HepG2 (cell line): Measurements from ENCODE around the gene AHCYL1. TPM values are rescaled to one million over a fixed set of nuclear protein-coding genes. Genes with fewer than 3 reads are reported as not detected.

Experiments used
- ATAC-seq: fragments of 200-7000 bp; cut with Tn5 transposase; 3 replicates; pipeline ENCODE4 v1.9.1; 2020; ENCODE audit warnings: mild to moderate bottlenecking, moderate library complexity
- BruUV-seq: library from RNA; stranded (reverse); fragments of 400-500 nt; replicated peaks from 2 replicates; lab custom pipeline; 2021; lab: Mats Ljungman, UMichigan
- CTCF ChIA-PET: fragments of 300-600 bp; formaldehyde crosslinking; extraction: SDS; loops from one replicate; lab custom pipeline; 2021; ENCODE audit warnings: low total read pairs, inconsistent platforms, low intra/inter-chr PET ratio; lab: Yijun Ruan, JAX
- POLR2A ChIA-PET: fragments of 350-600 bp; sonication (Branson Sonifier 250); formaldehyde crosslinking; loops from one replicate; lab custom pipeline; 2020; ENCODE audit warnings: antibody characterized with exemption, inconsistent platforms; lab: Yijun Ruan, JAX
- DNase-seq: peaks from one replicate; pipeline ENCODE4 v3.0.0-alpha.2; 2015; ENCODE audit warnings: low spot score
- FAIRE-seq: peaks from 3 replicates; lab custom pipeline; 2011; peaks lifted over from hg19 to GRCh38; lab: Jason Lieb, UNC
- H2AFZ ChIP-seq: one replicate; pipeline ENCODE4 v1.6.1; 2011; ENCODE audit warnings: low read length, inconsistent platforms
- H3K27ac ChIP-seq: fragments of 300-600 bp; 3 replicates; pipeline ENCODE4 v1.8.0; 2011; ENCODE audit warnings: mixed run types, mild to moderate bottlenecking, mixed read lengths, low read length, inconsistent platforms; ENCODE audit not compliant: insufficient read depth; ENCODE audit errors: extremely low read length
- H3K27me3 ChIP-seq, 2 experiments: fragments of 200-600 bp in 1 of 2; 2 replicates in 1 of 2; 3 replicates in 1 of 2; pipeline versions ENCODE4 v1.6.0 to v1.8.0; 2011; ENCODE audit warnings: low read length in 2 of 2, mild to moderate bottlenecking in 2 of 2, moderate library complexity in 2 of 2, inconsistent platforms in 1 of 2; ENCODE audit not compliant: insufficient read depth in 2 of 2, control insufficient read depth in 1 of 2
- H3K36me3 ChIP-seq, 2 experiments: fragments of 200-600 bp in 1 of 2; replicated peaks in 1 of 2; 2 replicates in 1 of 2; 3 replicates in 1 of 2; pipeline versions ENCODE4 v1.5.1 to v1.8.0; 2011; ENCODE audit warnings: low read length in 2 of 2, inconsistent platforms in 1 of 2; ENCODE audit not compliant: insufficient read depth in 2 of 2, control insufficient read depth in 1 of 2
- H3K4me1 ChIP-seq: 2 replicates; pipeline ENCODE4 v1.5.1; 2012; ENCODE audit warnings: low read length, inconsistent platforms; ENCODE audit not compliant: insufficient read depth
- H3K4me2 ChIP-seq: 2 replicates; pipeline ENCODE4 v1.6.0; 2011; ENCODE audit warnings: low read depth, low read length, inconsistent platforms
- H3K4me3 ChIP-seq, 3 experiments: fragments of 200-600 bp in 1 of 3; sonication (generic), shearing (Covaris generic) in 1 of 3; replicated peaks in 1 of 3; 2 replicates each; pipeline ENCODE4 v1.5.1; 2011 to 2016; ENCODE audit warnings: low read length in 3 of 3, inconsistent platforms in 2 of 3, low read depth in 2 of 3, mild to moderate bottlenecking in 2 of 3, control low read depth in 1 of 3, mixed read lengths in 1 of 3; ENCODE audit not compliant: insufficient read depth in 1 of 3
- H3K79me2 ChIP-seq: one replicate; pipeline ENCODE4 v1.6.1; 2011; ENCODE audit warnings: low read length, inconsistent platforms; ENCODE audit not compliant: insufficient read depth
- H3K9ac ChIP-seq: 2 replicates; pipeline ENCODE4 v1.6.0; 2011; ENCODE audit warnings: mild to moderate bottlenecking, low read depth, low read length, inconsistent platforms; ENCODE audit not compliant: insufficient read depth
- H3K9me3 ChIP-seq: 2 replicates; pipeline ENCODE4 v1.5.1; 2012; ENCODE audit warnings: mild to moderate bottlenecking, low read length
- H4K20me1 ChIP-seq: 2 replicates; pipeline ENCODE4 v1.6.0; 2011; ENCODE audit warnings: inconsistent platforms, mild to moderate bottlenecking, low read length, moderate library complexity; ENCODE audit not compliant: insufficient read depth
- ATM ChIP-seq: fragments of 450-650 bp; IDR thresholded peaks from 2 replicates; pipeline ENCODE4 v1.7.1; 2017; ENCODE audit warnings: mild to moderate bottlenecking, borderline replicate concordance
- CREB3 ChIP-seq: sonication (generic); formaldehyde crosslinking; IDR thresholded peaks from 2 replicates; pipeline ENCODE4 v1.5.0; 2020; ENCODE audit warnings: missing genetic modification reagents
- FOXP1 ChIP-seq, 2 experiments: fragments of 450-650 bp in 1 of 2; IDR thresholded peaks; 2 replicates each; pipeline ENCODE4 v1.6.1; 2017 to 2018; ENCODE audit warnings: antibody characterized with exemption in 1 of 2
- HNRNPLL ChIP-seq: fragments of 200-400 bp; formaldehyde crosslinking; IDR thresholded peaks from 2 replicates; pipeline ENCODE4 v1.6.1; 2017; ENCODE audit warnings: mild to moderate bottlenecking, low read depth, low read length; ENCODE audit not compliant: poor library complexity, severe bottlenecking
- KLF9 ChIP-seq: IDR thresholded peaks from 2 replicates; pipeline ENCODE4 v1.6.1; 2016; ENCODE audit warnings: low read depth
- ZBTB20 ChIP-seq: sonication (generic); formaldehyde crosslinking; IDR thresholded peaks from 2 replicates; pipeline ENCODE4 v1.8.1; 2023; ENCODE audit warnings: missing genetic modification reagents, low read depth, mild to moderate bottlenecking, borderline replicate concordance
- ZNF207 ChIP-seq: fragments of 450-650 bp; IDR thresholded peaks from 2 replicates; pipeline ENCODE4 v1.6.1; 2016; ENCODE audit warnings: antibody characterized with exemption, borderline replicate concordance
- ZNF331 ChIP-seq: sonication (generic); formaldehyde crosslinking; IDR thresholded peaks from 2 replicates; pipeline ENCODE4 v1.4.0; 2020; ENCODE audit warnings: missing genetic modification reagents
- ZNF549 ChIP-seq: sonication (generic); formaldehyde crosslinking; IDR thresholded peaks from 2 replicates; pipeline ENCODE4 v1.5.0; 2020; ENCODE audit warnings: missing genetic modification reagents
- WGBS: methylation state at CpG from one replicate; pipeline ENCODE4 v1.1.6; 2017; ENCODE audit warnings: low lambda C conversion rate; 5-methylcytosine and 5-hydroxymethylcytosine counted together
- in situ Hi-C: cut with HindIII; loops from 2 replicates; pipeline ENCODE4 v1.10.0; 2017; ENCODE audit warnings: low pct_unique_long_range_greater_than_20kb; ENCODE audit not compliant: extremely low pct_ligation_motif_present
- intact Hi-C: fragments of 100-400 bp; cut with micrococcal nuclease; formaldehyde crosslinking; loops from one replicate; pipeline ENCODE4 v1.10.0; 2022; ENCODE audit not compliant: unreplicated experiment
- polyA plus RNA-seq, 8 experiments: library from polyadenylated mRNA; depleted of rRNA in 3 of 8; stranded (reverse) in 7 of 8; unstranded in 1 of 8; fragments of >200 nt; fragmentation: Illumina TruSeq in 4 of 8; extraction: Trizol in 4 of 8; gene quantifications; 2 replicates each; pipeline versions ENCODE4 v1.2.1 to v1.2.3, GENCODE V29; 2011 to 2016; ENCODE audit warnings: low read depth in 4 of 8, missing spikeins in 1 of 8, mixed read lengths in 1 of 8; ENCODE audit not compliant: insufficient read depth in 1 of 8
- total RNA-seq, 5 experiments: library from RNA; depleted of rRNA; stranded (reverse); fragments of >200 nt; fragmentation: Illumina TruSeq; extraction: Trizol; gene quantifications; 2 replicates each; pipeline ENCODE4 v1.2.3, GENCODE V29; 2016; ENCODE audit warnings: low read depth in 1 of 5
- TF ChIP-seq, protein P1 (sequence below), 2 experiments: IDR thresholded peaks; 2 replicates each; pipeline ENCODE4 v1.6.1; 2011 to 2012; ENCODE audit warnings: low read length in 2 of 2, borderline replicate concordance in 1 of 2, low read depth in 1 of 2, mild to moderate bottlenecking in 1 of 2, moderate library complexity in 1 of 2

Gene AHCYL1
- total and polyA plus RNA-seq, 2 of the 13 experiments (the other 11 are each of a cell fraction or from before 2014, with no cell fraction given), result 40.9 to 76.3 TPM

GRCh38 chr1:109993885-109994284, 9.3 kb downstream of the AHCYL1 start (continued):
- TF ChIP-seq, protein P1, sequence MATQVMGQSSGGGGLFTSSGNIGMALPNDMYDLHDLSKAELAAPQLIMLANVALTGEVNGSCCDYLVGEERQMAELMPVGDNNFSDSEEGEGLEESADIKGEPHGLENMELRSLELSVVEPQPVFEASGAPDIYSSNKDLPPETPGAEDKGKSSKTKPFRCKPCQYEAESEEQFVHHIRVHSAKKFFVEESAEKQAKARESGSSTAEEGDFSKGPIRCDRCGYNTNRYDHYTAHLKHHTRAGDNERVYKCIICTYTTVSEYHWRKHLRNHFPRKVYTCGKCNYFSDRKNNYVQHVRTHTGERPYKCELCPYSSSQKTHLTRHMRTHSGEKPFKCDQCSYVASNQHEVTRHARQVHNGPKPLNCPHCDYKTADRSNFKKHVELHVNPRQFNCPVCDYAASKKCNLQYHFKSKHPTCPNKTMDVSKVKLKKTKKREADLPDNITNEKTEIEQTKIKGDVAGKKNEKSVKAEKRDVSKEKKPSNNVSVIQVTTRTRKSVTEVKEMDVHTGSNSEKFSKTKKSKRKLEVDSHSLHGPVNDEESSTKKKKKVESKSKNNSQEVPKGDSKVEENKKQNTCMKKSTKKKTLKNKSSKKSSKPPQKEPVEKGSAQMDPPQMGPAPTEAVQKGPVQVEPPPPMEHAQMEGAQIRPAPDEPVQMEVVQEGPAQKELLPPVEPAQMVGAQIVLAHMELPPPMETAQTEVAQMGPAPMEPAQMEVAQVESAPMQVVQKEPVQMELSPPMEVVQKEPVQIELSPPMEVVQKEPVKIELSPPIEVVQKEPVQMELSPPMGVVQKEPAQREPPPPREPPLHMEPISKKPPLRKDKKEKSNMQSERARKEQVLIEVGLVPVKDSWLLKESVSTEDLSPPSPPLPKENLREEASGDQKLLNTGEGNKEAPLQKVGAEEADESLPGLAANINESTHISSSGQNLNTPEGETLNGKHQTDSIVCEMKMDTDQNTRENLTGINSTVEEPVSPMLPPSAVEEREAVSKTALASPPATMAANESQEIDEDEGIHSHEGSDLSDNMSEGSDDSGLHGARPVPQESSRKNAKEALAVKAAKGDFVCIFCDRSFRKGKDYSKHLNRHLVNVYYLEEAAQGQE (IDR thresholded peaks at IDR 0.05; ENCODE audit: borderline replicate concordance in 1 of 2, low read depth in 1 of 2, low read length in 2 of 2), result no peak
- TF ChIP-seq ZNF331 (no peak), HNRNPLL (no peak), ATM (no peak)
- TF ChIP-seq, all 625 proteins: peak for 0

DNA sequence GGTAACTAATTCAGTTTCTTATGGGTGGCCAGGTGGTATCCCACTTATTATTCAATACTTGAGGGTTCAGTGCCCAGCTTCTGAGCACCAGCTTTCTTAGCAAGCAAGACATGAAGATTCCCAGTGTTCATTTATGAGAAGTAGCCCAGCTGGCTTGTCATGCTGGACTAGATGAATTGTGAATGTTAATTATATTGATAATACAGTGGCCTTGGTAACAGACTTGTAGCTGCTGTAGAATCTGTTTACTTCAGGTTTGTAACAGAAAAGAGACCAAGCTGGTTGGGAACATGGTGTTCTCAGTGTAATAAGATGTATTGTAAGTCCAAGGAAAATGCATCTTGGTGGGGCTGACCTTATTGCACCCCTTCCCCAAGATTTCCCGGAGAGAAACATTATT, 10.1 kb downstream of the AHCYL1 start:
- no TSS peak for BruUV-seq
- H3K4me2 ChIP-seq, result no peak overlapping the region
- no peak for DNase-seq
- FAIRE-seq, result no peak
- in situ Hi-C loops (no loop called here), intact Hi-C loops (loop anchor here (5.0 kb wide), 1 partner anchor 352 kb away; no protein-coding TSS in a partner anchor)
- CTCF ChIA-PET, result no interaction called here
- H3K36me3 ChIP-seq, result peaks cover 6 to 12% of the 10 kb centered on the region in 2 experiments; a peak in 4 of 5 replicates
- POLR2A ChIA-PET, result no interaction called here
- peaks cover 55% of the 10 kb centered on the region for H3K79me2 ChIP-seq
- 100% methylated on average over 1 of the region's 1 CpG for WGBS
- no peak overlapping the region for H3K4me3 ChIP-seq
- TF ChIP-seq CREB3 (CRISPR knock-in tag) (no peak), ZNF207 (no peak), ZNF549 (CRISPR knock-in tag) (no peak), ZBTB20 (CRISPR knock-in tag) (no peak), FOXP1 (IDR thresholded peaks at IDR 0.05) (no peak), FOXP1 (CRISPR knock-in tag; IDR thresholded peaks at IDR 0.05) (no peak), KLF9 (no peak)
- TF ChIP-seq, all 625 proteins: peak for 0
- no peak overlapping the region for H2AFZ ChIP-seq
- H3K4me1 ChIP-seq, result peaks cover 27% of the 10 kb centered on the region
- no peak overlapping the region for H3K9ac ChIP-seq
- ATAC-seq, result no peak
- no peak overlapping the region for H3K27ac ChIP-seq
- no peaks in the 10 kb centered on the region for H3K27me3 ChIP-seq
- peaks cover 8% of the 10 kb centered on the region for H4K20me1 ChIP-seq
- no peaks in the 10 kb centered on the region for H3K9me3 ChIP-seq
